ENCODE measurements around the gene TSPAN19.
A peak's percentile ranks its signal among the peaks of the same experiment; 100 is the strongest.

The TSPAN19 gene

GRCh38 chr12:84998341-84998740 is 37.7 kb downstream of the TSPAN19 start:
- no peak for DNase-seq

GRCh38 chr12:84996759-84997158 is 39.3 kb downstream of the TSPAN19 start:
- DNase-seq: no peak

GRCh38 chr12:84995641-84996040 is 40.4 kb downstream of the TSPAN19 start:
- DNase-seq: no peak

- DNase-seq: peak; percentile 19
Observed at GRCh38 chr12:84994426-84994825, 41.7 kb downstream of the TSPAN19 start.

- peak; percentile 60 for DNase-seq
Observed at GRCh38 chr12:84986586-84986985, 49.5 kb downstream of the TSPAN19 start.

GRCh38 chr12:84986117-84986516 is 50.0 kb downstream of the TSPAN19 start:
- DNase-seq: no peak

- no peak for DNase-seq
Observed at GRCh38 chr12:84983289-84983688, 52.8 kb downstream of the TSPAN19 start.

GRCh38 chr12:84982888-84983287 is 53.2 kb downstream of the TSPAN19 start:
- no peak for DNase-seq

- no peak for DNase-seq
Observed at GRCh38 chr12:84978921-84979320, 57.2 kb downstream of the TSPAN19 start.

- no peak for DNase-seq
Observed at GRCh38 chr12:84976133-84976532, 59.9 kb downstream of the TSPAN19 start.

- no peak for DNase-seq
Observed at GRCh38 chr12:84974155-84974815, 61.8 kb downstream of the TSPAN19 start.

- DNase-seq: no peak
Observed at GRCh38 chr12:84973026-84973425, 63.1 kb downstream of the TSPAN19 start.

GRCh38 chr12:84969226-84969625 is 66.9 kb downstream of the TSPAN19 start:
- no peak for DNase-seq
